ENCODE measurements around the gene SMIM36. TPM values are rescaled to one million over a fixed set of nuclear protein-coding genes. Genes with fewer than 3 reads are reported as not detected.
A peak's percentile ranks its signal among the peaks of the same experiment; 100 is the strongest.
"Not testable (repeated sequence)": the region's sequence is repeated elsewhere in the genome, so short reads cannot be mapped to it uniquely, and the experiment has no call there.

The SMIM36 gene
- total and polyA plus RNA-seq, 11 donors = not detected

DNA sequence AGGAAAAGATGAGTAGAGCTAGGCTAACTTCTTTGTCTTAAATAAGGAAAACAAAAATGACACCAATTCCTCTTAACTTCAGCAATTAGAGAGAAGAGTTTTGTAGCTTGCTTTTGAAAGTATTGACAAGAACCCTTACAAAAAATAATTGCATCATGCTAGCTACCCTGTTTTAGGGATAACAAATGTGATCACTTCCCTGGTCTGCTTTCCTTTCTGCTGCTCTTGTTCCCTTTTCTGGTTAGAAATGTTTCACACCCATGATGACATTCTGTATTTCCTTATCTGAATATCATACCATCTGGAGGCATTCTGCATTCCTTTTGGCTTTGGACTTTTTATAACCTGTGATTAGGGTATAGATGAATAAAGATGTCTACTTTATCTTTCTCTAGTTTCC, 9.9 kb upstream of the SMIM36 start:
- intact Hi-C loops (cut with DNase I) = loop anchor here in 5 of 10 donors (5.0 to 10.0 kb wide), 4 partner anchors 84 to 1196 kb away; partner anchors contain the start of gene NOG (in 1 of the 5)

DNA sequence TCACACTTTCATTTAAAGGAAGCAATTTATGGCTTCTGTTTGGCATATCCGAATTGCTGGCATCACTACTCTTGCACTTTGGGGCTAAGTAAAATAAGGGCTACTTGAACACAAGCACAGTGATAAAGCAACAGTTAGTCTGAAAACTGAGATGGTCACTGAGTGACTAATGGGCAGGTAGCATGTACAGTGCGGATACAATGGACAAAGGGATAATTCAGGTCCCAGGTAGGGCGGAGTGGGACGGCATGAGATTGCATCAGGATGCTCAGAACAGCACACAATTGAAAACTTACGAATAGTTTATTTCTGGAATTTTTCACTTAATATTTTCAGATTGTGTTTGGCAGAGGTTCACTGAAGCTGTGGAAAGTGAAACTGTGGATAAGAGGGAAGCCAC, 9.2 kb upstream of the SMIM36 start:
- no peak overlapping the region for H3K27ac ChIP-seq
- TF ChIP-seq POLR2A (IDR thresholded peaks at IDR 0.05) = no peak
- TF ChIP-seq, protein P1, sequence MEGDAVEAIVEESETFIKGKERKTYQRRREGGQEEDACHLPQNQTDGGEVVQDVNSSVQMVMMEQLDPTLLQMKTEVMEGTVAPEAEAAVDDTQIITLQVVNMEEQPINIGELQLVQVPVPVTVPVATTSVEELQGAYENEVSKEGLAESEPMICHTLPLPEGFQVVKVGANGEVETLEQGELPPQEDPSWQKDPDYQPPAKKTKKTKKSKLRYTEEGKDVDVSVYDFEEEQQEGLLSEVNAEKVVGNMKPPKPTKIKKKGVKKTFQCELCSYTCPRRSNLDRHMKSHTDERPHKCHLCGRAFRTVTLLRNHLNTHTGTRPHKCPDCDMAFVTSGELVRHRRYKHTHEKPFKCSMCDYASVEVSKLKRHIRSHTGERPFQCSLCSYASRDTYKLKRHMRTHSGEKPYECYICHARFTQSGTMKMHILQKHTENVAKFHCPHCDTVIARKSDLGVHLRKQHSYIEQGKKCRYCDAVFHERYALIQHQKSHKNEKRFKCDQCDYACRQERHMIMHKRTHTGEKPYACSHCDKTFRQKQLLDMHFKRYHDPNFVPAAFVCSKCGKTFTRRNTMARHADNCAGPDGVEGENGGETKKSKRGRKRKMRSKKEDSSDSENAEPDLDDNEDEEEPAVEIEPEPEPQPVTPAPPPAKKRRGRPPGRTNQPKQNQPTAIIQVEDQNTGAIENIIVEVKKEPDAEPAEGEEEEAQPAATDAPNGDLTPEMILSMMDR (IDR thresholded peaks at IDR 0.05) = no peak
- peaks cover 0 to 7% (median 0%) of the 10 kb centered on the region in 12 donors for H3K4me1 ChIP-seq
- intact Hi-C loops (cut with DNase I) = loop anchor here in 5 of 10 donors (5.0 to 10.0 kb wide), 4 partner anchors 84 to 1197 kb away; partner anchors contain the start of gene NOG (in 1 of the 5)
- no peak overlapping the region for H3K4me3 ChIP-seq
- no peak for ATAC-seq
- 87 to 92% (median 88%) methylated on average over 5 of the region's 5 CpGs for WGBS, 4 donors
- DNase-seq = no peak
- H3K36me3 ChIP-seq = no peaks in the 10 kb centered on the region
- H3K9me3 ChIP-seq = no peaks in the 10 kb centered on the region
- peaks cover 0 to 28% (median 0%) of the 10 kb centered on the region in 9 donors for H3K27me3 ChIP-seq

More for the DNA sequence above, 9.9 kb upstream of the SMIM36 start:
- Histone ChIP-seq H3K36me3 (no peaks in the 10 kb centered on the region), H3K4me1 (peaks cover 0 to 7% (median 0%) of the 10 kb centered on the region in 12 donors), H3K27ac (peak overlapping the region in 1 of 12 donors; percentile 13), H3K4me3 (no peak overlapping the region), H3K9me3 (no peaks in the 10 kb centered on the region), H3K27me3 (peaks cover 0 to 28% (median 0%) of the 10 kb centered on the region in 9 donors)
- no peak for DNase-seq
- ATAC-seq = no peak
- TF ChIP-seq POLR2A (IDR thresholded peaks at IDR 0.05) = no peak
- TF ChIP-seq, protein P1 (IDR thresholded peaks at IDR 0.05) = no peak

DNA sequence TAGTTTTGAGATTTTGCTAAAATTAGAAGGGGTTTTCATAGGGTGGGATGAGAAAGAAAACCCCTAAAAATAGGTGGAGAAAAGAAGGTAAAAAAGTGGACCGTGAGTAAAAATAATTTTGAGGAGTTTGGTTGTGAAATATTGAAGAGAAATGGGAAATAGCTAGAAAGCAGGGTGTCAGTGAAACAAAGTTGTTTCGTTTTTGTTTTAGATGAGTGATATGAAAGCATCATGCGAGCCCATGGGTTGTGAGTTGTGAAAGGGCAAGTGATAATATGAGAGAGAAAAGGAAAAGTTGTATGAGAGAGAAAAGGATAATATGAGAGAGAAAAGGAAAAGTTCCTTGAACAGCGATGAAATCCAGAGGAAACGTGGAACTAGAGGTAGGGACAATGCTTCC, 7.3 kb upstream of the SMIM36 start:
- TF ChIP-seq, protein P1 (IDR thresholded peaks at IDR 0.05) = no peak
- TF ChIP-seq POLR2A (IDR thresholded peaks at IDR 0.05) = no peak
- no peaks in the 10 kb centered on the region for H3K36me3 ChIP-seq
- no peaks in the 10 kb centered on the region for H3K9me3 ChIP-seq
- intact Hi-C loops (cut with DNase I) = loop anchor here in 7 of 10 donors (5.0 to 10.0 kb wide), 6 partner anchors 94 to 524 kb away; partner anchors contain the start of gene MMD (in 1 of the 7)
- DNase-seq = no peak
- no peak overlapping the region for H3K27ac ChIP-seq
- WGBS, 4 donors = 72 to 79% (median 75%) methylated on average over 5 of the region's 5 CpGs
- H3K4me3 ChIP-seq = no peak overlapping the region
- peaks cover 0 to 28% (median 0%) of the 10 kb centered on the region in 9 donors for H3K27me3 ChIP-seq
- peaks cover 0 to 15% (median 0%) of the 10 kb centered on the region in 12 donors for H3K4me1 ChIP-seq
- no peak for ATAC-seq

DNA sequence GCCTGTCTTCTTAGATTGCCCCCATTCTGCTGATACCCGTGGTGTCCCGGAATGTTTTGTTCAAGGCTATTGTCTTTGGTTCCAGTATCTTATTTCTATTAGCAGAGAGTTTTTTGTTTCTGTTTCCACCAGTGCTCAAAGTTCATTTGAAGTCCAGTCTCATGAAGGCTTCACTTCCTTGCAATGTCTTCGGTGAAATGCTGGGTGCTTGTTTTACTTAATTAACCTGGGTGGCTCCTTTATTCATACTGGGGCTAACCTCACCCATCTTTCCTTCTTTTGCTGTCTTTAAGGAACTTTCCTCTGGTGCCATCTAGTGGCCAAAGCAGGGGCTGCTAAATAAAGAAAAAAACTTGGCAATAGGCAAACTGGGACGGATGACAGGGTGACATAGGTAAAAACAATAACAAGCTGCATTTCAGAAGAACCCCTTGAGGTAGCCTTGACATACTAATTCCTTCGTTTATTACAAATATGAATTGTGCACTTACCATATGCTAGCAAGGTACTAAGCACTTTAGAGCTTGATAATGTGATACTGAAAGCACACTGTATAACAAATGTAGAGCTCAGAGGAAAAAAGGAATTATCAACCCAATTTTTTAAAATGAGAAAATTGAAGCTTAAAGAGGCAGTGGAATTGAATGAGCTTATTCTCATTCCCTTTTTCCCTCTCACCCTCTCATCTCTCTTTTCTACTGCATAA, 2.8 kb upstream of the SMIM36 start:
- 14 to 25% (median 21%) methylated on average over 5 of the region's 5 CpGs for WGBS, 4 donors
- no peak overlapping the region for H3K4me3 ChIP-seq
- no peak for TF ChIP-seq POLR2A (IDR thresholded peaks at IDR 0.05)
- TF ChIP-seq, protein P1 (IDR thresholded peaks at IDR 0.05) = peak; percentile 86 to 98 (median 92)
- DNase-seq (peak in 4 of 5 donors; percentile 42 to 63 (median 58)), ATAC-seq (peak in 3 of 4 donors; percentile 53 to 63 (median 58))
- H3K27ac ChIP-seq = no peak overlapping the region
- H3K4me1 ChIP-seq = peaks cover 0 to 8% (median 0%) of the 10 kb centered on the region in 12 donors
- no peaks in the 10 kb centered on the region for H3K36me3 ChIP-seq
- intact Hi-C loops (cut with DNase I) = loop anchor here (1.0 to 10.0 kb wide), 14 partner anchors 89 to 522 kb away; partner anchors contain the start of gene MMD (in 2 of the 10)
- no peaks in the 10 kb centered on the region for H3K9me3 ChIP-seq
- H3K27me3 ChIP-seq = peaks cover 0 to 6% (median 0%) of the 10 kb centered on the region in 9 donors

DNA sequence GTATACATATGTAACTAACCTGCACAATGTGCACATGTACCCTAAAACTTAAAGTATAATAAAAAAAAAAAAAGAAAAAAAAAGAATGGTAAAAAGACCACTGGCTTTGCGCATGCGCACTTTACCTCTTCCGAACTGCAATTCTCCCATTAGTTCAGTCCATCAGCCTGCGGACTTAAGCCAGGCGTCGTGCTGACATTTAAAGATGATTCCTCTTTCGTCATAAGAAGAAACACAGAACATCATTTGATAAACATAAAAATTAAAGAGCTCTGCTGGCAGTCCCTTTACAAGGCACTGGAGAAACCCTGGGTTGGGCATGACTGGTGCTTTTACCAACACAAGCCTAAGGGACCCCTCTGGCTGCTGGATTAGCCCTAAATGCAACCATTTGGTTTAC, 3.6 kb downstream of the SMIM36 start:
- WGBS, 4 donors = 82 to 90% (median 85%) methylated on average over 7 of the region's 7 CpGs
- H3K27me3 ChIP-seq; DNase-seq; H3K4me3 ChIP-seq; ATAC-seq; H3K9me3 ChIP-seq; intact Hi-C loops (cut with DNase I); H3K4me1 ChIP-seq; H3K36me3 ChIP-seq: not testable (repeated sequence)
- H3K27ac ChIP-seq = peak overlapping the region in 1 of 12 donors; percentile 51

DNA sequence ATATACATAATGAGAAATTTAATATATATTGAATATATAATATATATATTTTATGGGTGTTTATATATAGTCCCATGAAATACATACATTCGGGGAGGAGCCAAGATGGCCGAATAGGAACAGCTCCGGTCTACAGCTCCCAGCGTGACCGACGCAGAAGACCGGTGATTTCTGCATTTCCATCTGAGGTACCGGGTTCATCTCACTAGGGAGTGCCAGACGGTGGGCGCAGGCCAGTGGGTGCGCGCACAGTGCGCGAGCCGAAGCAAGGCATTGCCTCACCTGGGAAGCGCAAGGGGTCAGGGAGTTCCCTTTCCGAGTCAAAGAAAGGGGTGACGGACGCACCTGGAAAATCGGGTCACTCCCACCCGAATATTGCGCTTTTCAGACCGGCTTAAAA, 9.6 kb downstream of the SMIM36 start:
- DNase-seq; ATAC-seq; H3K27me3 ChIP-seq; H3K4me1 ChIP-seq; H3K4me3 ChIP-seq; H3K9me3 ChIP-seq; intact Hi-C loops (cut with DNase I); H3K27ac ChIP-seq; H3K36me3 ChIP-seq: not testable (repeated sequence)
- WGBS, 4 donors = 92 to 96% (median 95%) methylated on average over 12 to 18 of the region's 23 CpGs
